ENCODE results near the gene C11orf16.

DNA sequence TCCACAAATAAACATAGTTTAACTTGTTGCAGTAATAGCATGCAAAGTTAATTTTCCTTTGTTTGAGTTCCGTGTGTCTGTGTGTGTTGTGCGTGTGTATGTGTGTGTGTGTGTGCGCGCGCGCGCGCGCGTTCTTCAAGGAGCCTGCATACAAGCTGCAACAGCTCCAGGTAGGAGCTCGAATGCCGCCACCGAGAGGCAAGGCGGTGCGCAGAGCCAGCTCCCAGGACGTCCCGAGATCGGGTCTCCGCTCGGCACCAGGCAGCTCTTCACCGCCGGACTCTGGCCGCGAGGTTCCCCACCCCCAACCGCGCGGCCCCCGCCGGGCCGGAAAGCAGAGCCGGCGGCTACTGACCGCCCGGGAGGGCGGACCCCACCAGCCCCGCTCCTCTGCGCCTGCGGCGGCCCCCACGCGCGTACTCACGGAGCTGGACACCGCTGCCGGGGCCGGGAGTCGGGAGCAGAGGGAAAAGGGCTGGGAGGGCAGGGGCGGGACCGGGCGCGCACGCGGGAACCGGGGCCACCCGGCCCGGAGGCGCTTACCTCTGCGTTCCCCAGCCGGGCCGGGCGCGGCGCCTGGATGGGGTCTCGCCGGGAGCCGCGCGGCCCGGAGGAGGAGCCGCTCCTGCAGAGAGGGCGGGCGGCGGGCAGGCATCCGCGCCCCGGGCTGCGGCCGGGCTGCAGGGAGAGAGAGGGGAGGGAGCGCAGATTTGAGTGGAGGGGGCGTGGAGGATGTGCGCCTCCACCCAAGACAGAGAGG is 62.2 kb downstream of the C11orf16 start:
- TF ChIP-seq FOXM1 (IDR thresholded peaks at IDR 0.05; ENCODE audit: borderline replicate concordance) (0 out of 2 replicates have a peak, but pooled peaks have one; percentile 16), CTBP1 (IDR thresholded peaks at IDR 0.05; ENCODE audit: borderline replicate concordance) (no peak), NFRKB (IDR thresholded peaks at IDR 0.05) (no peak), SUZ12 (IDR thresholded peaks at IDR 0.05) (no peak), SP1 (IDR thresholded peaks at IDR 0.05) (no peak), ELF4 (IDR thresholded peaks at IDR 0.05) (no peak)

Data from HEK293T (cell line).